Left lung (tissue), 10 donors: ENCODE measurements around the gene PIMREG. TPM values are rescaled to one million over a fixed set of nuclear protein-coding genes. Genes with fewer than 3 reads are reported as not detected.

Source experiments
- ATAC-seq: fragments of 200-7000 bp; cut with Tn5 transposase; one replicate; pipeline ENCODE4 v1.9.1; 2020; ENCODE audit warnings: moderate library complexity
- DNase-seq, 4 donors: peaks; one replicate each; pipeline ENCODE4 v3.0.0-alpha.2; 2013 to 2020
- H3K27ac ChIP-seq, 2 donors: fragments of 200-600 bp; sonication (generic) in 1 of 2; one replicate each; pipeline versions ENCODE4 v1.5.0 to v1.8.0; 2020 to 2021
- H3K27me3 ChIP-seq, 2 donors: fragments of 200-600 bp; sonication (generic) in 1 of 2; one replicate each; pipeline versions ENCODE4 v1.5.0 to v1.8.0; 2020 to 2021
- H3K36me3 ChIP-seq, 2 donors: fragments of 200-600 bp; sonication (generic) in 1 of 2; one replicate each; pipeline versions ENCODE4 v1.5.0 to v1.8.0; 2020 to 2021
- H3K4me1 ChIP-seq, 2 donors: fragments of 200-600 bp; one replicate each; pipeline ENCODE4 v1.8.0; 2021
- H3K4me3 ChIP-seq, 2 donors: fragments of 200-600 bp; sonication (generic) in 1 of 2; one replicate each; pipeline versions ENCODE4 v1.5.0 to v1.8.0; 2020 to 2021; ENCODE audit warnings: mild to moderate bottlenecking in 1 of 2
- H3K9me3 ChIP-seq, 2 donors: fragments of 200-600 bp; sonication (generic) in 1 of 2; one replicate each; pipeline versions ENCODE4 v1.5.0 to v1.8.0; 2020 to 2021
- intact Hi-C, 2 donors: fragments of 100-400 bp; cut with DNase I; formaldehyde crosslinking; loops; one replicate each; pipeline versions ENCODE4 v1.11.2 to v1.14.2; 2022
- polyA plus RNA-seq, 6 donors: library from polyadenylated mRNA; unstranded; fragments of 120-200 nt; gene quantifications; one replicate each; pipeline ENCODE4 v1.2.1, GENCODE V29; 2013; ENCODE audit not compliant: insufficient read length in 6 of 6
- total RNA-seq, 2 donors: library from RNA; stranded (reverse); fragmentation: NEBNext Ultra II Directional; extraction: Animal tissue kit (Norgen Biotek cat#: 25700); gene quantifications; one replicate each; pipeline ENCODE4 v1.2.1, GENCODE V29; 2021
- TF ChIP-seq, protein P1 (sequence below), 2 donors: fragments of 200-600 bp; sonication (generic) in 1 of 2; IDR thresholded peaks; one replicate each; pipeline versions ENCODE4 v1.5.0 to v1.8.0; 2021; ENCODE audit warnings: antibody characterized with exemption in 2 of 2
- donor health status: DM: no; HTN: yes; CAD: no.
- donor health status: DM: no; HTN: no; CAD: no.

The PIMREG gene
- total and polyA plus RNA-seq, 8 donors, result 1.6 to 76.8 (median 21.1) TPM

GRCh38 chr17:6446516-6447100 lies 2.4 kb downstream of the PIMREG start:
- H3K36me3 ChIP-seq, result peaks cover 0 to 15% of the 10 kb centered on the region in 2 donors
- no peaks in the 10 kb centered on the region for H3K27me3 ChIP-seq
- ATAC-seq (no peak), DNase-seq (no peak)
- H3K9me3 ChIP-seq, result no peaks in the 10 kb centered on the region
- peaks cover 10 to 17% of the 10 kb centered on the region in 2 donors for H3K4me1 ChIP-seq
- H3K4me3 ChIP-seq, result no peak overlapping the region
- TF ChIP-seq, protein P1, sequence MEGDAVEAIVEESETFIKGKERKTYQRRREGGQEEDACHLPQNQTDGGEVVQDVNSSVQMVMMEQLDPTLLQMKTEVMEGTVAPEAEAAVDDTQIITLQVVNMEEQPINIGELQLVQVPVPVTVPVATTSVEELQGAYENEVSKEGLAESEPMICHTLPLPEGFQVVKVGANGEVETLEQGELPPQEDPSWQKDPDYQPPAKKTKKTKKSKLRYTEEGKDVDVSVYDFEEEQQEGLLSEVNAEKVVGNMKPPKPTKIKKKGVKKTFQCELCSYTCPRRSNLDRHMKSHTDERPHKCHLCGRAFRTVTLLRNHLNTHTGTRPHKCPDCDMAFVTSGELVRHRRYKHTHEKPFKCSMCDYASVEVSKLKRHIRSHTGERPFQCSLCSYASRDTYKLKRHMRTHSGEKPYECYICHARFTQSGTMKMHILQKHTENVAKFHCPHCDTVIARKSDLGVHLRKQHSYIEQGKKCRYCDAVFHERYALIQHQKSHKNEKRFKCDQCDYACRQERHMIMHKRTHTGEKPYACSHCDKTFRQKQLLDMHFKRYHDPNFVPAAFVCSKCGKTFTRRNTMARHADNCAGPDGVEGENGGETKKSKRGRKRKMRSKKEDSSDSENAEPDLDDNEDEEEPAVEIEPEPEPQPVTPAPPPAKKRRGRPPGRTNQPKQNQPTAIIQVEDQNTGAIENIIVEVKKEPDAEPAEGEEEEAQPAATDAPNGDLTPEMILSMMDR (IDR thresholded peaks at IDR 0.05), result no peak
- no peak overlapping the region for H3K27ac ChIP-seq
- intact Hi-C loops, result no loop called here

DNA sequence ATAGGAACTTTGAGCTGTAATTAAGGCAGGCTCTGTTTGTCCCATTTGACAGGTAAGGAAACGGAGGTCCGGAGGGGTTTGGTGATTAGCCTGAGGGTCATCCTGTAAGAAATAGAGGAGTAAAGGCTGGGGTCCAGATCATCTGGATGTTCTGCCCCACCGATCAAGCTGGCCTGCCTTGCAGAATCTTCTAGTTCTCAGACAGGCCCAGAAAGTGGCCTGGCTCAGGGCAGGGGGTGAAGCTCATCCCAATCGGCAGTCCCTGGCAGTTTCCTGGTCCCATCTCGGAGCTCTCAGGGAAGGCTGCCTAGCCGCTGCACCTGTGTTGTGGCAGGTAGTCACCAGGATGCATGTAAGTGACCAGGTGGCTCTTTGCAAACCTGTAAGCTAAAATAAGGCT lies 4.2 kb downstream of the PIMREG start:
- TF ChIP-seq, protein P1 (IDR thresholded peaks at IDR 0.05), result no peak
- no peak for ATAC-seq
- H3K4me1 ChIP-seq, result peaks cover 10 to 12% of the 10 kb centered on the region in 2 donors

DNA sequence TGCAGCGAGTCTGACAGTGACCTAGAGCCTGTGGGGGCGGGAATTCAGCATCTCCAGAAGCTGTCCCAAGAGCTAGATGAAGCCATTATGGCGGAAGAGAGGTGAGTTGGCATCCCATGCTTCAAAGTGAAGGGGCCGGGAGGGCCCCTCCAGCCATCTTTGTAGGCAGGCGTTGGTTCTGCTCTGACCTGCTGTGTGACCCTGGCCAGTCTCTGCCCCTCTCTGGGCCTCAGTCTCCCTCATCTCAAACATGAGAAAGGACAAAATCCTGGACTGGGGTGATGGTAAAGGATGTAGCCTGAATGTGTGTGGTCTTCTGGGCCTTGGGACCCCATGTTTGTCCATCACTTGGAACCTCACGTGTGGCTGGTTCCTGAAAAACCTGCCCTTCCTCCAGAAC lies 5.1 kb downstream of the PIMREG start:
- ATAC-seq, result no peak
- TF ChIP-seq, protein P1 (IDR thresholded peaks at IDR 0.05), result no peak
- Histone ChIP-seq H3K36me3 (peaks cover 0 to 15% of the 10 kb centered on the region in 2 donors), H3K4me3 (no peak overlapping the region), H3K27me3 (peaks cover 0 to 3% of the 10 kb centered on the region in 2 donors), H3K4me1 (peaks cover 6% of the 10 kb centered on the region in 2 donors), H3K27ac (no peak overlapping the region), H3K9me3 (no peaks in the 10 kb centered on the region)
- DNase-seq, result no peak
- intact Hi-C loops, result no loop called here

More for the DNA sequence above, 4.2 kb downstream of the PIMREG start:
- DNase-seq, result no peak
- no peaks in the 10 kb centered on the region for H3K27me3 ChIP-seq
- no peaks in the 10 kb centered on the region for H3K9me3 ChIP-seq
- no peak overlapping the region for H3K4me3 ChIP-seq
- intact Hi-C loops, result no loop called here
- H3K27ac ChIP-seq, result no peak overlapping the region
- H3K36me3 ChIP-seq, result peaks cover 0 to 15% of the 10 kb centered on the region in 2 donors

DNA sequence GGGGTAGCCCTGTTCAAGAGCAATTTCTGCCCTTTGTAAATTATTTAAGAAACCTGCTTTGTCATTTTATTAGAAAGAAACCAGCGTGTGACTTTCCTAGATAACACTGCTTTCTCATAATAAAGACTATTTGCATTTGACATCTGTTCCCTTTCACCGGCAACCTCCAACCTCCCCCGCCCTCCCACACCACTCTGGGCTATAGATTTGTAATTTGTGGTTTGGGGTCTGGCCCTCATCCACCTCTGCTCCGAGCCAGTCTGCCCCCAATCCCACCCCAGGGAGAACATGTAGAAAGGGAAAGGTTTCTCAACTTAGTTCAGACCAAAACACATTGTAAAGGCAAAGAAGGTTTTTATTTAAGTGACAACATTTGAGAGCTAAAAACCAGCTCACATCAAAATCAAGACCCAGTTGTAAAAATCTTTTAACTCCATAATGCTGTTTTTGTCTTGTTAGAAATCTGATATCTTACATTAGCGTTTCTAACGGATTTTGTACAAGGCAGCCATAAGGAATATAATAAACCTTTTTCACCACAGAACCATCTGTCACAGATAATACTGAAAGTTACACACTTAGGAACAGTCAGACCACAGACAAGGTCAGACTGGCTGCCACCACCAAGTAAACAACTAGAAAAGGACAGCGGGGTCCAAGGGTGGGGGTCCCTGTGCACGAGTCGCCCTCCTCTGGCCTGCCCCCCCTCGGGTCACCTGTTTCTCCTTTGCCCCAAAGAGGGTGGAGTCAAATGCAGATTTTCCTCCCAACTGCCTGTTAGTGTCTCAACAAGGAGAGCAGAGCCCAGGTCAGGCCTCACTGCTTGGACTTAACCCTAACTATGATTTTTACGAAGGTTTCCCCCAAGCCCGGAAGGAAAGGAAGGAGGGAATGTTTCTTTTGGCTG lies 6.9 kb downstream of the PIMREG start:
- Histone ChIP-seq H3K27me3 (peaks cover 0 to 21% of the 10 kb centered on the region in 2 donors), H3K27ac (no peak overlapping the region), H3K9me3 (no peaks in the 10 kb centered on the region), H3K36me3 (peaks cover 0 to 15% of the 10 kb centered on the region in 2 donors), H3K4me3 (no peak overlapping the region), H3K4me1 (peaks cover 0 to 4% of the 10 kb centered on the region in 2 donors)
- no peak for DNase-seq
- intact Hi-C loops, result no loop called here
- TF ChIP-seq, protein P1 (IDR thresholded peaks at IDR 0.05), result no peak
- no peak for ATAC-seq
